Occipital lobe (tissue), 2 donors: Measurements from ENCODE around the gene EIF4A3. TPM values are rescaled to one million over a fixed set of nuclear protein-coding genes. Genes with fewer than 3 reads are reported as not detected.

Experiments
- DNase-seq: peaks from one replicate; lab custom pipeline; 2025; lab: John Stamatoyannopoulos, UW
- total RNA-seq: library from RNA; depleted of rRNA; stranded (reverse); fragments of >200 nt; gene quantifications from one replicate; pipeline ENCODE4 v1.2.3, GENCODE V29; 2014

The EIF4A3 gene
- 64.4 TPM for total RNA-seq

DNA sequence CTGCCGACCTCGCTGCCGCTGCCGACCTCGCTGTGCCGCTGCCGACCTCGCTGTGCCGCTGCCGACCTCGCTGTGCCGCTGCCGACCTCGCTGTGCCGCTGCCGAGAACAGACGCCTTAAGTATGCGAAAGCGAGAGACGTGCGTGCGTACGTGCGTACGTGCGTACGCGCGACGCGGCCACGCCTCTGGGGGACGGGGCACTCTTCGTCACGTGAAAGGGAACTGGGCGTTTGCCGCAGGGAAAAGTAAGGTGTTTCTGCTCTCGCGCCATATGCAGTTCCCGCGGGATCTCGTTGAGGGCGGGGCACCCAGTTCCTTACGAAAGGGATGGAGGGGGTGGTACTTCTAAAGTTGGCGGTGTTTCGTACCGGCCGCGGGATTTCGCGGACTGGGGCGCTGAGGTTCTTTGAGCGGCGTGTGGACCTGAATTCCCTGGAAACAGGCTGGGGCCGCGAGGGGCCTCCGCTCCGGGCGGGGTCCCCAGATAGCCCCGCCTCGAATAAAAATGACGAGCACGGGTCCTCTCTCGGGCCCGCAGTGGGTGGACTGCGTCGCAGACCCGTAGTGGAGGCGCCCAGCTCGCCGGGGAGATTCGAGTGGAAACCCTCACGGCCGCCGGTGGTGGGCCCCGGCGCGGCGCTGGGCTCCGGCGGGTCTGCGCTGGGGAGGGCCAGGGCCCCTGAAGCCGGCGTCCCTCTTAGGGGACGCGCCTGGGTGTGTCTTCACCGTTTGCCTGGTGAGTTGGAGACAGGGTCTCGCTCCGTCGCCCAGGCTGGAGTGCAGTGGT is at the start of gene EIF4A3:
Gene EIF4A3, minus strand, starts transcription at position 94 of the 788 bp plus-strand sequence. CDS start 167 bp downstream, outside the sequence.
- DNase-seq = peak; percentile 96

DNA sequence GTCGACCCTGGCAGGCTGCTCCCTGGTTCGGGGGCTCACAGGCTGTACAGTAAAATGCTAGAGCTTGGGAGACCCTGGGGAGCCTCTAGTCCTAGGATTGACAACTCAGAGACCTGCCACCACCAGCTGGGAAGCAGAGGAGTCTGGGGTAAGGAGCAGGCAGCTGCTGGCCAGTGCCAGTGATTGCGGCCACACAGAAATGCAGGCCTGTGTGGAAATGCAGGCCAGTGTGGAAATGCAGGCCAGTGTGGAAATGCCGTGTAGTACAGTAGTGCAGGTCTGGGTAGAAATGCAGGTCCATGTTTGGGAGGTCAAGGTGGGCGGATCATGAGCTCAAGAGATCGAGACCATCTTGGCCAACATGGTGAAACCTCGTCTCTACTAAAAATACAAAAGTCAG is 49.7 kb upstream of the EIF4A3 start:
- no peak for DNase-seq

DNA sequence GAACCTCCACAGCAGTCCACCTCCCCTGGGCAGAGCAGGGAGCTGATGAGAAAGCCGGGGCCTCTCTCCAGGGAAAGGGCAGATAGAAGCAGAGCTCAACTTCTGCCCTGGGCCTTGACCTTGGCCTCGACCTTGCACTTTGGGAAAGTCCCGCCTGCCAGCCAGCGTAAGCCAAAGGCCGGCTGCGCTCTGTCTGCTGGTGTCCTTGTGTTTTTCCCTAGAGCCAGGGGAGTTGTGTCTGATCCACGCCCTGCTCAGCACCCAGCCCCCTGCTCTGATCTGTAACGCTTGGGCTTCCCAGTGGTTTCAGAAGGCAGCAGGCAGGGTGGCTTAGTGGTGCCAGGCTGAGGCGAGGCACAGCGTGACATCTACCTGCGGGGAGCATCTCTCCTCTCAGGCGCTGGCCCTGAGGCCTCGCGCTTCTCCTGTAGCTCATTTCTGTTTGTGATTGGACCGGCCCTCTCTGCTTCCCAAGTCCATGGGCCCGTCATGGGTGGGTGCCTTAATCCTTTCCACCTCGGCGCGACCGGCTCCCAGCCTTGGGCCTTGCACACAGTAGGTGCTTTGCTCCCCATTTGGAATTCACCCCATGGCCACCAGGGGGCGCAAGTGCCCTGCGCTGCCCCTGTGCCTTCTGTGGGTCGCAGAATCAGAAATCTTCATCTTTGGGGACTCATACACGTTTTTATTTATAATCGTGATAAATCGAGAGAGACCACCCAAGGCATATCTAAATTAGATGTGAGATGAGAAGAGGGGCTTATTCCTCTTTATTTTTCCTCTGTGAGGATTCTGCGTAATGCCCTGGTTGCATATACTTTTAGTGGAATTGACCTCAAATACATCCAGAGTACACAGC is 49.0 kb upstream of the EIF4A3 start:
- no peak for DNase-seq

DNA sequence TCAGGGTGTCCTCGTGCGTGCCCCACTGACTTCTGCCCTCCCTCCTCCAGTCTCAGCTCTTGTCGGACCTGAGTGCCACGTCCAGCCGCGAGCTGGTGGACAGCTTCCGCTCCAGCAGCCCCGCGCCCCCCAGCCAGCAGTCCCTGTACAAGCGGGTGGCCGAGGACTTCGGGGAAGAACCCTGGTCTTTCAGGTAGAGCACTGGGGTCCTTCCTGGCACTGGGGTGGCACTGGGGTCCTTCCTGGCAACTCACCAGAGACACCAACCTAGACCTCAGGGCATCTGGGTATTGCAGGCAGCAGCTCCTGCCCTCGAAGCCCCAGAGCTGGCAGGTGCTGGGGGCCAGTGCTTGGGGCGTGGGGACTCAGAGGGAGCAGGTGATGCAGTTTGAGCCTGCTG is 48.2 kb upstream of the EIF4A3 start:
- no peak for DNase-seq

DNA sequence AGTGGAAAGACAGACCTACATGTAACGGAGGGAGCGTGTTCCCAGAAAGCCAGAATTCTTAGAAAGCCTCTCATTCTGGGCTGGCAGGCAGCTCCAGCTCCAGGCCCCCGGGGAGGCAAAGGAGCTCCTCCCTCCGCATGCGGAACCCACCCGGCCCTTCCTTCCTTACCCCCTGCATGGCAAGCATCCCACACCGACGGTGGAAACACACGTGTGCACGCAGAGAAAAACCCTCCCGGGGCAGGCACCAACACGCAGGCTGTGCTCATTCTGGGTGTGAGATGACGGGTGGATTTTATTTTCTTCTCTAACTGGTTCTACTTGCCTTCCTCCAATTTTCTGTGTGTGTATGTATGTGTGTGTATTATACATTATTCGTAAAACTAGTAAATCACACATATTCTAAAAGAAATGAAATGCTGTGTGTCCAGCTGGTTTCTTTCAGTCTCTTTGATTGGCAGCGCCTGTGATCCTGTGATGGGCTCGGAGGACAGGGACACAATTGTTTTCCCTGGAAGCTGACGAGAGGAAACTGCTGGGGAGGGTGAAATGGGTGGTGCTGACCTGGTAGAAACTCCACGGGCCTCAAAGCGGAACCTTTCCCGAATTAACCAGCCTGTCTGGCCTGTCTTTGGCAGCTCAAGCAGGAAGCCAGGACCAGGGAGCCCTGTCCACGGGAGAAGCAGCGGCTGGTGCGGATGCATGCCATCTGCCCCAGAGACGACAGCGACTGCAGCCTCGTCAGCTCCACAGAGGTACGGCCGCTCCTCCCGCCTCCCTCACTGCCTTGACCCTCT is 45.1 kb upstream of the EIF4A3 start:
- DNase-seq = no peak

DNA sequence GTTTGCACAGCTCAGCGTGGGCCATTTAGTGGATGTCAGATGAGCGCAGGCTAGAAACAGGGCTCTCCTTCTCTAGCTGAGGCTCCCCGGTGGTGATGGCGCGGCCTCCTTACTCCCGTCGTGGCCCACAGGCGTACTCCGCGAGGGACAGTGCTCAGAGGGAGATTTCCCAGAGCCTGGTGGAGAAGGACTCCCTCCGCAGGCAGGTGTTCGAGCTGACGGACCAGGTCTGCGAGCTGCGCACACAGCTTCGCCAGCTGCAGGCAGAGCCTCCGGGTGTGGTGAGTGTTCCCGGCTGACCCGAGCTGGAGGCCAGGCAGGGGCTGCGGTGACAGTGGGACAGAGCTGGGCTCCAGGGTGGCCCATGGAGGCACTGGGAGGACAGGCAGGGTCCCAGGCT is 44.3 kb upstream of the EIF4A3 start:
- DNase-seq = no peak

DNA sequence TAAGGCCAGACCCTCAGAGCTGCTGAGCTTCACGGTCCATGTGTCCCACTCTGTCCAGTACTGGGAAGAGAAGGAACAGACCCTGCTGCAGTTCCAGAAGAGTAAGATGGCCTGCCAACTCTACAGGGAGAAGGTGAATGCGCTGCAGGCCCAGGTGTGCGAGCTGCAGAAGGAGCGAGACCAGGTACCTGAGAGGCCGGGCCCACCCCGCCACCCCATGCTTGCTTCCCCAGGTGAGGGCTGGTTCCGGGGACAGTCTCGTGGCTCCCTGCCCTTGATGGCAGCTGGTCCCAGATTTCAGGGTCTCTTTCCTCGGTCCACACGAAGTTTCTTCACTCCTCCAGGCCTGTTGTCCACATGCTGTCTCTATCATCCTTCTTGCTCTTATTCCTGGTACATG is 43.8 kb upstream of the EIF4A3 start:
- no peak for DNase-seq

DNA sequence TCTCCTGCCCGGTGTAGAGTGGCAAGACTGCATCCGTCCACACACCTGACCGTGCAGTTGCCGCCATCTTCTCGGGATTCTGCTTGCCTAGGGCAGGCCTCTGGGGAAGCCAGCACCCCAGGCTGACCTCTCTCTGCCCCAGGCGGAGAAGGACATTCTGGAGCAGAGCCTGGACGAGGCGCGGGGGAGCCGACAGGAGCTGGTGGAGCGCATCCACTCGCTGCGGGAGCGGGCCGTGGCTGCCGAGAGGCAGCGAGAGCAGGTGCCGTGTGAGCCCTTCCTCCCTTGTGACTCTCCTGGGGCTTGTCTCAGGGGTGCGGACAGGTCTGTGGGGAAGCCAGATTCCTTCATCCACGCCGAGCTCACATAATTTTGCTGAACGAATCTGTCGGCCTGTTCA is 42.7 kb upstream of the EIF4A3 start:
- no peak for DNase-seq

DNA sequence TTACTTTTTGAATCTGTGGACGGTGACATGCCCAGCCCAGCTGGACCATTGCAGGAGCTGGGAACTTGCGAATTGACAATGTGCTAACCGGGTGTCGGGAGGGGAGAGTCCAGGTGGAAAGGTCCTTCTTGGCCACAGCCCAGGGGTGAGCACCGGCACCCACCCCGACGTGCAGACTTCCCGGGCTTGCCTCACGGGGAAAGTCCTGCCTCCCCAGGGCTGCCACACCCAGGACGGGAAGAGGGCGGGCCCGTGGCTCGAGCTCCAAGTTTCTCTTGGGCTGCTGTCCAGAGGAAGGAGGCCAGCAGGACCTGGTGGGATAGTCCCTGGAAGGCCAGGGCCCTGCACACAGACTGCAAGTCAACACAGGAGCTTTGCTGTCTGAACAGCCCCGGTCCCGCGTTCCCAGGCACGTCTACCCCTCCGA is 40.6 kb upstream of the EIF4A3 start:
- DNase-seq = no peak

DNA sequence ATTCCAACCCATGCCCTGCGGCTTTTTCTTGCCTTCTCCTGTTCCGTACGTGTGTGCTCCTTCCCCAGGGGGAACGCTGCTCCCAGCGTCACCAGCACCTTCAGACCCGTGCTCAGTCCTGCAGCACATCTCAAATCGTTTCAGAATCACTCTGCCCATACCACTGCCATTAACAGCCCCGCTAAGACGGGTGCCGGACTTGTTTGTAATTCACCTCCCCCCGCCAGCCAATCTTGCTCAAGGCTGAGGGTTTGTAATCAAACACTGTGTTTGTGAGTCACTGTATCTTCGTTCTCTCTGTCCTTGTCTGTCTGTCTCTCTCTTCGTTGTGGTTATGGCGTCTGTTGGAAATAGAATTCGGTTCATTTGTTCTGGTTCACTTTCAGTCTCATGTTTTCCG is 40.2 kb upstream of the EIF4A3 start:
- DNase-seq = no peak

DNA sequence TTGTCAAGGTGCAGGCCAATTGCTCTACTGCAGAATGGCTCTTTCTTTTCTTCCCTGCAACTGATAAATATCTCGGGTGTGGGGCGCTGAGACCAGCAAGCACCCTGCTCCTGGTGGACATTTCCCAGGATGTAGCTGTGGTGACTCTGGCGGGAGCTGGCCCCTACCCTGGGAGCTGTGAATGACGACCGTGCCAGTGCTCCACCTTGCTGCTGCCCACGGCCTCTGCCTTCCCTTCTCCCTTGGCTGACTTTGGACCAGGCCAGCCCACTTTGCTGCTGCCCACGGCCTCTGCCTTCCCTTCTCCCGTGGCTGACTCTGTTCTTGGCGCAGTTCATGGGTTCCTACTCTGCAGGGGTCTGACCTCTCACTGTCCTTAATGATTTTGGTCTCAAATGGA is 39.0 kb upstream of the EIF4A3 start:
- no peak for DNase-seq

DNA sequence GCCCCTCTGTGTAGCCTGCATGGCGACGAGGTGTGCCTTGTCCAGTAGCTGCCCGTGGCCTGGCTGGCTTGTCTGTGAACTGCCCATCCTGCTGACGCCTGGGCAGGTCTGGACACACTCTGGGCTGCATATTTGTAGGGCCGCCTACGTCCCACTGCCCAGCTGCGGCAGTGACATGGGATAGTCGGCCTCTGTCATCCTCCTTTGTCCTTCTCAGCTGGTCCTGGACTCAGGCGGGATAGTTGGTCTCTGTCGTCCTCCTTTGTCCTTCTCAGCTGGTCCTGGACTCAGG is 37.4 kb upstream of the EIF4A3 start:
- DNase-seq = no peak

DNA sequence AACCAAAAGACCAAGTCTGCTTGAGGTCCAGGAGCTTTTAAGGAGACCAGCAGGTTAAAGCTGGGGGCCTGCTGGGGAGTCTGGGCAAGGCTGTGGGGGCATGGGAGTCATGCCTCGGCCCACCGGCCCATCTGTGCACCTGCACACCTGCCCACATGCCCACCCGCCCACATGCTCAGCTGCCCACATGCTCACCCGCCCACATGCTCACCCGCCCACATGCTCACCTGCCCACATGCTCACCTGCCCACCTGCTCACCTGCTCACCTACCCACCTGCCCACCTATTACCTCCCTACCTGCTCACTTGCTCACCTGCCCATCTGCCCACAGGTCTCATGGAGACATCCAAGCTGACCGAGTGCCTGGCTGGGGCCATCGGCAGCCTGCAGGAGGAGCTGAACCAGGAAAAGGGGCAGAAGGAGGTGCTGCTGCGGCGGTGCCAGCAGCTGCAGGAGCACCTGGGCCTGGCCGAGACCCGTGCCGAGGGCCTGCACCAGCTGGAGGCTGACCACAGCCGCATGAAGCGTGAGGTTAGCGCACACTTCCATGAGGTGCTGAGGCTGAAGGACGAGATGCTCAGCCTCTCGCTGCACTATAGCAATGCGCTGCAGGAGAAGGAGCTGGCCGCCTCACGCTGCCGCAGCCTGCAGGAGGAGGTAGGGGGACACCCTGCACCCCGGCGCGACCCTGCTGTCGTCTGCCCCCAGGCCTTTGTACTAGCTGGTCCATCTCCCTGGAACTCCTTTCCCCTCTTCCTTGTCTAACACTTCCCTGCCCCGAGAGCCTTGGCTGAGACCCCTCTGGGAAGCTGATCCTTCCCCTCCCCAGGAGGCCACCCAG is 36.9 kb upstream of the EIF4A3 start:
- DNase-seq = no peak

DNA sequence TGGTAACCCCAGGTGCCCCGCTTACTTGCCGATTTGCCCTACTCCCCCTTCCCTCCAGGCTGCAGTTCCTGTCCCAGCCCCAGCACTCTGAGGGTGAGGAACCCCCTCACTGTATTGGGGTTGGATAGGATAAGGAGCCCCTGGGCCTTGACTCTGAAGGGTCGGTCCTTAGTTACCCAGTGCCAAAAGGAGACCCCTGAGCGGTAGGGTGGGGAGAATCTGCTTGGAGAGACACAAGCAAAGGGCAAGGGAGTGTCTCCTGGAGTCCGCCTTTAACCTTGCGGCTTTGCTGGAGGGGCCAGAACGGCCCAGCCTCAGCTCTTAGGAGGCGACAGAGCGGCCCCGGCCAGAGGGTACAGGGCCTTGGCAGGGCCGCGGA is 35.9 kb upstream of the EIF4A3 start:
- no peak for DNase-seq

DNA sequence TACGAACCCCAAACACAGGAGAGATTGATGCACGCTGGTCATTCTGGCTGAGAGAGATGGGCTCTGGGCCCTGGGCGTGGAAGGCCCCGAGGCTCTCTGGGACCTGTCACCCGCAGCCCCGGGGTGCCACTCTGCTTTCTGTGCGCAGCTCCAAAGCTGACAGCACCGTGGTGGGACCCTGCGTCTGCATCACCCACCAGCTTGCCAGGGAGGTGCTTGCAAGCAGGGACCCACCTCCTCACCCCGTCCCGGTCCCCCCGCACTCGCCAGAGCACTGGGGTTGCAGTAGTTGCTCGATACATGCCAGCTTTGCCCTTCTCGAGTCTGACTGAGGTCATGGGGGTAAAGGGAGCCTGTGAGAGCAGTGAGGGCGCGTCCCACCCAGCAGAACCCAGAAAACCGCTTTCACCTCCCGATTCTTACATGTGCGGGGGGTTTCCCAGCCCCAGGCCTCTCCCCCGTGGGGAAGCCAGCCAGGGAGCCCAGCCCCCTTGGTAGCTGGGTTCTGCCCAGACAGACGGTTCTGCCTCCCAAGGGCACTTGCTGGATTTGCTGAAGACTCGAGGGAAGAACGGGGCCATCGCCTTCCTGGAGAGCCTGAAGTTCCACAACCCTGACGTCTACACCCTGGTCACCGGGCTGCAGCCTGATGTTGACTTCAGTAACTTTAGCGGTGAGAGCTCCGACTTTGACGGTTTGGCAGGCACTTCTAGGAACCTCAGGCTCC is 35.4 kb upstream of the EIF4A3 start:
- DNase-seq = no peak

DNA sequence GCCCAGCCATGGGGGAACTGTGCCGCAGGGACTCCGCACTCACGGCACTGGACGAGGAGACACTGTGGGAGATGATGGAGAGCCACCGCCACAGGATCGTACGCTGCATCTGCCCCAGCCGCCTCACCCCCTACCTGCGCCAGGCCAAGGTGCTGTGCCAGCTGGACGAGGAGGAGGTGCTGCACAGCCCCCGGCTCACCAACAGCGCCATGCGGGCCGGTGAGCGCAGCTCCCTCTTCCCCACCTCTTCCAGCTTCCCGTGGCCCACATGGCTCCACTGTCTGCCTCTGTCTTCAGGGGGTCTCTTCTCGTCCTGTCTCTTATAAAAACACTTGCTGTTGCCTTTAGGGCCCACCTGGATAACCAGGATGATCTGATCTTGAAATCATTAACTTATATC is 34.5 kb upstream of the EIF4A3 start:
- DNase-seq = no peak

DNA sequence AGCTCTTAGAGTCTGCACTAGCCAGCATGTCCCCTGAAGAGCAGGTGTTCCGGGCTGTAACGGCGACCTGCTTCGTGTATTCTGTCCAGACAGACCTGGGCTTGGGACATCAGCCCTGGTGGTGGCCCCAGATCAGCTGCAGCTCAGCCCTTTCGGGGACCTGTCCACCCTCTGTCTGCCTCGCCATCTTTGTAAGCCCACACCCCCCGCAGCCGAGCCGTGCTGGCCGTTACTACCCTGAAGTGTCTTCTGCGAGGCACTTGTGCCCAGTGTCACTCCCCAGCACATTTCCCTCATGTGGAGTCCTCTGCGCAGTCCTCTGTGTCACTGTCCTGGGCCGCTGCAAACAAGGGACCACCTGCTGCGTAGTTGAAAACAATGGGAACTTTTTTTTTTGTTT is 33.3 kb upstream of the EIF4A3 start:
- no peak for DNase-seq

DNA sequence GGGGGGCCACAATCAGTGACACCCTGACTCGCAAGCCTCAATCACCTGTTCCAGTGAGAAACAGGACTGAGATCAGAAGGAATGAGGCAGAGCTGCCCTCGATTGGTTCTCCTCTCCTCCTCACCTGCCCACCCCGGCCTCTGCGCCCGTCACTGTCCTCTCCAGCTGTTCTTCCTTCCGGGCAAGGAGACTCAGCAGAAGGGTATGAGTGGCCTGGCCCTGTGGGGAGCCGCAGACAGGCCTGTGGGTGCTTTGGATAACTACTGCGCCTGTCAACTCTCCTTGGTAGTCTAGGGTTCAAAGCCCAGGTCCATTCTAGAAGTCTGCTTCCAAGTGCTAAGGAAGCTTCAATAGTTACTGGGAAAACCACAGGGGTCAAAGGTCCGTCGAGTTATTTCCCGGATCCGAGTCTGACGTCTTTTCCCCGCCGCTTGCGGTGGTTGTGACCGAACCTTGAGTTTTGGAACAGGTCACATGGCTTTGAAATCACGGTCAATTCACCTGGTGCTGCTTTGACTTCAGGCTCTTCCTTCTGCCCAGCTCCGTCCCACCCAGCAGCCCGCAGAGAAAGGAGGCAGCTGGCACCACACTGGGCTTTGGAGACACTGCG is 31.2 kb upstream of the EIF4A3 start:
- DNase-seq = no peak

DNA sequence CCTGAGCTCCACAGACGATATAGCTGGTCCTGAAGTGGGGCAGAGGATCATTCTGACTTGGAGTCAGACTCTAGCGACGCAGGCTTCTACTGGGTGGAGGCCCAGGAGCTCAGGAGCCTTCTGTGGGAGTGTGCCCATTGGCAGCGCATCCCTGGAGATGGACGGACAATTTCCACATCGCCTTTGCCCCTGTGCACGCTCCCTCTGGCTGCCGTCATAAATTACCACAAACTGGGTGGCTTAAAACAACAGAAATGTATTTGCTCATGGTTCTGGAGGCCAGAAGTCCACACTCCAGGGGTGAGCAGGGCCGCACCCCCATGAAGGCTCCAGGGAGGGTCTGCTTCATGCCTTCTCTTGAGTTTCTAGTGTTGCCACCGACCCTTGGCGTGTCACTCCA is 29.8 kb upstream of the EIF4A3 start:
- DNase-seq = no peak

DNA sequence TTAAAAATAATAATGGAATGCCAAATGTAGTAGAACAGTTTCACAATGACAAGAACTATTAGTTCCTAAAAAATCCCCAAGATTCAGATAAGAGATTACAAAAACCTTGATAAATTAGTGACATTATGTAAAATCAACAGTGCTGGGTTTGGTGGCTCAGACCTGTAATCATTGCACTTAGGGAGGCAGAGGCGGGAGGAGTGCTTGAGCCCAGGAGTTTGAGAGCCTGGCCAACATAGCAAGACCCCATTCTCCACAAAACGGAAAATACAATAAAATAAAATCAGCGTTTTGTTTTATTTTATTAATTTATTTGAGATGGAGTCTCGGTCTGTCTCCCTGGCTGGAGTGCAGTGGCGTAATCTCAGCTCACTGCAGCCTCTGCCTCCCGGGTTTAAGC is 27.0 kb upstream of the EIF4A3 start:
- DNase-seq = no peak
